Central memory CD4-positive, alpha-beta T cell (primary cell): ENCODE data around the gene OTUD7B.
"Not testable (repeated sequence)": the region's sequence is repeated elsewhere in the genome, so short reads cannot be mapped to it uniquely, and the experiment has no call there.

Source experiments
- DNase-seq: peaks from one replicate; pipeline ENCODE4 v3.0.0; 2022
- total RNA-seq, 3 experiments: gene quantifications; one replicate each; lab custom pipeline; 2026; lab: John Stamatoyannopoulos, UW

The OTUD7B gene
- total RNA-seq = 18.5 to 108 (median 29.5) reads per million in 3 experiments

DNA sequence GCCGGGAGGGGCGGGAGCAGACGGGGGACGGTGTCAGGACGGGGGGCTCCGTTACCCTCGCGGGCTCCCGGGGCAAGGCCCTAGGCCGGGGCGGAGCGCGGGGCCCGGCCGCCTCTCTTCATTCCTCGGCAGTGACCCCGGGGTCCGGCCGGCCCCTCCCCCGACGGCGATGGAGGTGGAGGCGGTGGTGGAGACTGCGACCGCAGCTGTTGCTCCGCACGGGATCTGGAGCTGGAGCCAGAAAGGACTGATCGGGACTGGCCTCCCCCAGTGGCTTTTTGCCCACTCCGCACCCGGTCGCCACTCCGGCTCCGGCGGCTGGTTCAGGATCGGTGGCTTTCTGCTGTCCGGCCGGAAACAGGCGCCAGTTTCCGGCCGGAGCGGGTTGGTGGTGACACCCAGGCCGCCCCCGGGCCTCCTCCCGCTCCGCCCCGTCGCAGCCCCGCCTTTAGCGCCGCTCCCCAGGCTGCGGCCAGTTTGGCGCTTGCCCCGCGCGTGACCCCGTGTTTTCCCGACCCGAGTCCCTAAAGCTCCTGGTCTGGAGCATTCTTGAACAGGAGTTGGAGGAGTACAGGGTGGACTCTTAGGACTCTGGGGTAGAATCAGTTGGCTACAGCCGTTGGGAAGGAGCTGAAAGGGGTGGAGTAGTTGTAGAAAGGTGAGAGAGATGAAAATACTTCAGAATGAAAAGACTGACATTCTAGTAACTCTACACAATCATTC, at the start of gene OTUD7B:
Gene OTUD7B, minus strand, starts transcription at position 334 of the 723 bp plus-strand sequence. CDS start 33,216 bp downstream, outside the sequence.
- peak; percentile 29 for DNase-seq

DNA sequence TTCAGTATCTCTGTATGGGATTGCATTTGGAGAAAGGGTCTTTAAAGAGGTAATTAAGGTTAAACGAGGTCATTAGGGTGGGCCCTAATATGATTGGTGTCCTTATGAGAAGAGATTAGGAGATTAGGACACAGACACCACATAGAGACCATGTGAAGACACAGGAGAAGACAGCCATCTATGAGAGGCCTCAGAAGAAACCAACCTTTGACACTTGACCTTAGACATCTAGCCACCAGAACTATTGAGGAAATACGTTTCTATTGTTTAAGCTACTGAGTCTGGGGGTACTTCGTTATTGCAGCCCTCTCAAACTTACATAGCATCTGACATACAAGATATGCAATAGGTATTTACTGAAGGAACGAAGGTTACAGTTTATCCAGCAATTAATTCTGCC, 49.7 kb upstream of the OTUD7B start:
- DNase-seq = no peak

DNA sequence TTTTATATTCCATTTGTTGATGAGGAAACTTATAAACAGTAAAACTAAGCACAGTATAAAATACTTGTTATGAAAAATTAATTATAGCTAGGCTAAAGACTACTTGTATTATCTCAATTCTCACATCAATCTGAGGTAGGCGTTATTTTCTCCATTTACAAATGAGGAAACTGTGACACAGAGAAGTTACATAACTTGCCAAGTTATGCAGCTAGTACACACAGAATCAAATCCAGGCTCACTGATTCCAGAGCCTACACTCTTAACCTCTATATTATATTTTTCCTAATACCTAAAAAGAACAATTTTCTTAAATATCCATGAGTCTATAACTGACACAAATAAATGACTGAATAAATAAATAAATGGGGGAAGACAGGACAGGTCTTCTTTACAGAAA, 45.9 kb upstream of the OTUD7B start:
- no peak for DNase-seq

DNA sequence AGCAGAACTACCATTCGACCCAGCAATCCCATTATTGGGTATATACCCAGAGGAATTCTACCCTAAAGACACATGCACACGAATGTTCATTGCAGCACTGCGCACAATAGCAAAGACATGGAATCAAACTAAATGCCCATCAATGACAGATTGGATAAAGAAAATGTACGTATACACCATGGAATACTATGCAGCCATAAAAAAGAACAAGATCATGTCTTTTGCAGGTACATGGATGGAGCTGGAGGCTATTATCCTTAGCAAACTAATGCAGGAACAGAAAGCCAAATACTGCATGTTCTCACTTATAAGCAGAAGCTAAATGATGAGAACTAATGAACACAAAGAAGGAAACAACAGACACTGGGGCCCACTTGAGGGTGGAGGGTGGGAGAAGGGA, 45.0 kb upstream of the OTUD7B start:
- DNase-seq = not testable (repeated sequence)

DNA sequence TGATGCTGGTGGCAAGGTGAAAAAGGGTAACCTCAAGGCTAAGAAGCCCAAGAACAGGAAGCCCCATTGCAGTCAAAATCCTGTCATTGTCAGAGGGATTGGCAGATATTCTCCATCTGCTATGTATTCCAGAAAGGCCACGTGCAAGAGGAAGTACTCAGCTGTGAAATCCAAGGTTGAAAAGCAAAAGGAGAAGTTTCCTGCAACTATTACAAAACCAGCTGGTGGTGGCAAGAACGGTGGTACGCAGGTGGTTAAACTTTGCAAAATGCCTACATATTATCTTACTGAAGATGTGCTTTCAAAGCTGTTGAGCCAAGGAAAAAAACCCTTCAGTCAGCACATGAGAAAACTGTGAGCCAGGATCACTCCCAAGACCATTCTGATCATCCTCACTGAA, 43.4 kb upstream of the OTUD7B start:
- DNase-seq = no peak

DNA sequence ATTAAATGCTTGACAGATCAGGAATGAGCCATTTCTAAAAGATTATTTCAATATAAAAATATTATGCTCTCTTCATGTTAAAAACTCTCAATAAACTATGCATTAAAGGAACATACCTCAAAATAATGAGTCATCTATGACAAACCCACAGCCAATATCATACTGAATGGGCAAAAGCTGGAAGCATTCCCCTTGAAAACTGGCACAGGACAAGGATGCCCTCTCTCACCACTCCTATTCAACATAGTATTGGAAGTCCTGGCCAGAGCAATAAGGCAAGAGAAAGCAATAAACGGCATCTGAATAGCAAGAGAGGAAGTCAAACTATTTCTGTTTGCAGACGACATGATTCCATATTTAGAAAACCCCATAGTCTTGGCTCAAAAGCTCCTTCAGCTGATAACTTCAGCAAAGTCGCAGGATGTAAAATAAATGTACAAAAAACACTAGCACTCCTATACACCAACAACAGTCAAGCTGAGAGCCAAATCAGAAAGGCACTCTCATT, 41.4 kb upstream of the OTUD7B start:
- not testable (repeated sequence) for DNase-seq

DNA sequence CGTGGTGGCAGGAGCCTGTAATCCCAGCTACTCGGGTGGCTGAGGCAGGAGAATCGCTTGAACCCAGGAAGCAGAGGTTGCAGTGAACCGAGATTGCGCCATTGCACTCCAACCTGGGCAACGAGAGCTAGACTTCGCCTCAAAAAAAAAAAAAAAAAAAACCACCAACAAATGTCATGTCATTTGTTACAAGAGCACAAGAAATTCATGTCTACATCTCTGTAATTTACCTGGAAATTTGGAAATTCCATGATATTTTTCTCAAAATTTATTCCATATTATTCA, 40.5 kb upstream of the OTUD7B start:
- no peak for DNase-seq

DNA sequence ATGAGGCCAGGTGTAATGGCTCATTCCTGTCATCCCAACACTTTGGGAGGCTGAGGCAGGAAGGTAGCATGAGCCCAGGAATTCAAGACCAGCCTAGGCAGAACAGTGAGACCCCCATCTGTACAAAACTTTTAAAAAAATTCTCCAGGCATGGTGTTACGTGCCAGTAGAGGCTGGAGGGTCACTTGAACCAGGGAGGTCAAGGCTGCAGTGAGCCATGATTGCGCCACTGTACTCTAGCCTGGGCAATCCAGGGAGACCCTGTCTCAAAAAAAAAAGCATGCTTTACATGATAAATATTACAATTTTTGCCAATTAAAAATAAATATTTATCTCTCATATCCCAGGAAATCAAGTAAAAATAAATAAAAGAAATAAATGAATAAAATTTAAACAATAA, 39.4 kb upstream of the OTUD7B start:
- no peak for DNase-seq

DNA sequence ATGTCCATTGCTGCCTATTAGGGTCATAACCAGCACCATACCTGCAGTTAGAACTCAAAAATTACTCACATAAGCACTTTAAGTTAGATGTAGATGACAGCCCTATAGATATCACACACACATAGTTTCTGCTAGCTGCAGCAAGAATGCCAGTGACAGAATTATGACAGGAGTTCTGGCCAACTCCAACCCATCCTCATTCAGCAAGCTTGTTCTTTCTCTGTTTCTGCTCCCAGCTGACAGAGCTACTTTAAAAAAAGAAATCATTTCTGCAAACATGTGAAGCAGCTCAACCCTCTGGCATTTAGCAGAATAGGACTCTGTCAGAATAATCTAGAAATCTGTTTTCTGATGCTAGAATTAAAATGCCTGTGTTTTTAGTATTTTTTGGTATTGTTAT, 23.8 kb upstream of the OTUD7B start:
- no peak for DNase-seq

DNA sequence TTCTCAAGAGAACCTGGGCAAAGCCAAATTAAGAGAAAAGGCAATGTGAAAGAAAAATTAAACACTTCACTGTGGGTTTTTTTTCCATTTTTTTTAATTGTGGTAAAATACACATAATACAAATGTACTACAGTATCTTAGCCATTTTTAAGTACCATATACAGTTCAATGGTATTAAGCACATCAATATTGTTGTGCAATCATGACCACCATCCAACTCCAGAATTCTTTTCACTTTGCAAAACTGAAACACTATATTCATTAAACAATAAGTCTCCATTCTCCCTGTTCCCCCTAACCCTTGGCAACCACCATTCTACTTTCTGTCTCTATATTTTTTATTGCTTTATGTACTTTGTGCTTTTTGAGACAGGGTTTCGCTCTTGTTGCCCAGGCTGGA, 17.8 kb upstream of the OTUD7B start:
- DNase-seq = no peak

DNA sequence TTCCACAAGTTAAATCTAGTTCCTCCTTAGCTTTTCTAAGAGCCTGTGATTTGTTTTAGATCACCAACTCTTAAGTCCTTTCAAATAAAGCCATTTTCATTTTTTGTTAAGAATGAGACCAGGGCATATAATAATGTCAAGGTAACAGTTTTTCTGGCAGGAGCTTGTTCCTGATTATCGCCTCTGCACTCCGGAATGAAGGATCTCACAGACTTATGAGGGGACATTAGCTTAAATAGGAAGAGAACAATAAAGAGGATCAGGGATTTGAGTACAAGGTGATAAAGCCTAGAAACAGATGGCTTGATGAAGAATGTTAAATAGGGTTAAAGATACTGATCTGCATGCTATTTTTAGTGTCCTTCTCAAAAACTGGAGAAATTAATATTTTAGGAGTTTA, 13.6 kb upstream of the OTUD7B start:
- no peak for DNase-seq

DNA sequence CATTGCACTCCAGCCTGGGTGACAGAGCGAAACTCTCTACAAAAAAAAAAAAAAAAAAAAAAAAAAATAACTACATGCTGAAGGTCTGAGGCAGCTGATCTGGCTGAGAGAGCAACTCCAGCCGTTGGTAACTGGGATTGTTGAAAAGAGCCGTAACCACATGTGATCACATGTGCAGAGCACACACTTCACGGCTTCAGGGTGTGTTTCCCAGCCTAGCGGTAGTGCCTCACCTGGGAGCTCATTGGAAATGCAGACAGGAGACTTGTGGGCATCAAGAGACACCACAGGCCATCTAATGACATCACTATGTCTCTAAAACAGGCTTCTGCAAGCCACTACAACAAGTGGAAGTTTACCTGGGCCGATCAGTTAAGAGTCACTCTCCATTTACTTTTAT, 11.8 kb upstream of the OTUD7B start:
- DNase-seq = no peak

DNA sequence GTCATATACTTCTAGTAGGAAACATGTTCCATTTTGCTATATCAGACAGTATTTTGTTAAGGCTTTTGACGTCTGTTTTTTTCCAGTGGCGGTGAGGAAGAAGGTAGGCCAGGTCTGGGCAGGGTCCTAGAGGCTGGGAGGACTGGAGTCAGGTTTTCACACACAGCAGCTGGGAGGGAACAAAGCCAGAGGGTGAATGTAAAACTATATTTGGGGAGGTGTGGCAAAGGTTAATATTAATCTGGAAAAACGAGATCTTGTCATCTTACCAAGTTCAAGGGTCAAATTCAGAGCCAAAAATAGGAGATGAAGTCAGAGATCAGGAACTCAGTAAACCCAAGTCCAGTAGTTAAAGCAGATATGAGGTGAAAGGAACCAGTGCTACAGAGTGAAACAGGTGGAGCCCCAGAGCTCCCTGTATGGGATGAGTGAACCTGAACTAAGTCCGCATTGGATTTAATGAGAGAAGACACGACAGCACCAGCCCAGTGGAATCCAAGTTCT, 10.7 kb upstream of the OTUD7B start:
- DNase-seq = no peak

DNA sequence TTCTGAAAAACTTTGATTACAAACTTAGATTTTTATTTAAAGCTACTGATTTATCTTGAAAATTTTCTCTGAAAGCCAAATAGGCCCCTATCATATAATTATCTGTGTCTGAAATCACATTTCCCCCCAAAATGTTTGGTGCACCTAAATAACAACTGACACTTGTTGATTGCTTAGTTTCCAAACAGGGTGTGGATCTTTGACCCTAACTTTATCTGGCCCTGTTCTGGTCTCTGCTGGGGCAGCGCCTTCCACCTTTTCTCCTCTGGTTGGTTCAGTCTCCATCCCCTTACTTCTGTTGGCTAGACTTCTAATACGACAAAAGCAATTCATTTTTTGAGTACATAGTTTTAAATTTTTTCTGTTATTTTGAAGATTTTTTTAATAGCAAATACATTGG, 10.2 kb upstream of the OTUD7B start:
- DNase-seq = no peak

DNA sequence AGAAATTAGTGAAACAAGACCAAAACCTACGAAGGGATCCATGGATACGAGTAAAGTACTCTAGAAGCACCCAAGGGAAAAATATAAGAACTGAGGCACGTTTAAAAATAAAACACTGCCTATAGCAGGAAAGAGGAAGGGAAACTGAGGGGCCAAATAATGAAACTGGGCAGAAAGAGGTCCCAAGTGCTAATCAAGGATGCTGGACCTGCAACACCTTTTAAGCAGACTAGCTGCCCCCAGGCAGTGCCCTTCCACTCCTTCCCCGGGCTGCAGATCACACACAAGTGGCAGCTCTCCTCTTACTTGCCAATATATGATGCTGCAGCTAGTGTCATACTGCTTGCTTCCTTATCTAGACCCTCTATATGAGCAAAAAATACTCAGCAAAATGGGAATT, 7.6 kb upstream of the OTUD7B start:
- DNase-seq = no peak

DNA sequence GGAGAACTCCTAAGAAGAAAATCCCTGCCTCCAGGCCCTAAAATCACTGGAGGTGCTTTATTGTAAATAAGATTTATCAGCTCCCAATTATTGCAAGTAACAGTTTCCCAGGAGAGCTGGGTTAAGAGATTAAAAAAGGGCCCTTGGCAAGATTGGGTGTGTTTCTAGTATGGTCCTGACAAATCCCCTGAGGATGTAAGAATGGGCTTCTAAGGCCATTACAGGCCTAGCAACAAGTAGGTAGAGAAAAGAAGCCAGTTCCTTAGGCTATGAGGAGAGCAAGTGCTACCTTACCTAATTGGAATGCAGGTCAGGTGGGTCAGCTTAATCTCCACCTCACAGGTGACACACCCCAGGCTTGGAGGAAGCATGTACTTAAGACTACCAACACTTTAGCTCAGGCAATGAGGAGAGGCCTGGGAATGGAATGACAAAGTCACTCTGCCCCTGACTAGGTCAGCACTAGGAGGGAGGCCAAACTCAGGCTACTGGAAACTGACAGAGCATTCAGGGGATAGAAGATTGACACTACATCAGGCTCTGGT, 6.8 kb upstream of the OTUD7B start:
- DNase-seq = no peak

DNA sequence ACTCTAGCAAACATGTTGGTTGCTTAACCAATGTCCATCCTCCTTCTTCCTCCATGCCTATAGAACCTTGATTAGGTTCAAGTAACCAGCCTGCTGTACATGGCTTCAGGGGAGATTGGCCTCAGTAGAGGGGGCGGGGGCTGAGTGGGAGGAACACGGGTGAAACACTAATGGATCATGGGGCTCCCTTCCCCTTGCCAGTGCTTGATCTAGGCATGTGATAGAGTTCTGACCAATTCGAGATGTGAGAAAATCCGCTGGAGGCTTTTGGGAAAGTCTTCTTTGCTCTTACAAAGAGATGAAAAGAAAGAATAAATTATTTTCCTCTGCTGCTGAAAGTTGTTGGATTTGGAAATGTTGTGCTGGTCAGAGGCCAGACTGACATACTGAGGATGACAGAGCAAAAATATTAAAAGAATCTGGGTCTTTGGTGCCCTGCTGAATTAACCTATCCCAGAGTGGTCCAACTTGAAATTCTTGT, 5.2 kb upstream of the OTUD7B start:
- DNase-seq = no peak

DNA sequence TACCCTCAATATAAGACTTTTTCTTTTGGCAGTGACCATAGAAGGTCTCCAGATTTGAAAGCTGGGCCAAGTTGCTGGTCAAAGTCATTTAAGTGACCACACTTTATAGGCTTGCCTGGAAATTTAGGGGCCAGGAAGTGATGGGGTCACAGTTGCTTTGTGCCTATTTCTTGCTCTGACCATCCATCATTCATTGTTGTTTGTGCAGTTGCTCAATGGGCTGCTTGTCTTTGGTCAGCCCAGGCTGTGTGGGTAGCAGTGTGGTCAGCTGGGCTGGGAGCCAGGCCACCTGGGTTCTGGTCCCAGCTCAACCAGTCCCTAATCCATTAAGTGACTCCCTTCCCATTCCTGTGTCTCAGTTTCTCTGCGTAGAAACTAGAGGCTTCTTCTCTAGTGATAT, 2.1 kb upstream of the OTUD7B start:
- DNase-seq = no peak

DNA sequence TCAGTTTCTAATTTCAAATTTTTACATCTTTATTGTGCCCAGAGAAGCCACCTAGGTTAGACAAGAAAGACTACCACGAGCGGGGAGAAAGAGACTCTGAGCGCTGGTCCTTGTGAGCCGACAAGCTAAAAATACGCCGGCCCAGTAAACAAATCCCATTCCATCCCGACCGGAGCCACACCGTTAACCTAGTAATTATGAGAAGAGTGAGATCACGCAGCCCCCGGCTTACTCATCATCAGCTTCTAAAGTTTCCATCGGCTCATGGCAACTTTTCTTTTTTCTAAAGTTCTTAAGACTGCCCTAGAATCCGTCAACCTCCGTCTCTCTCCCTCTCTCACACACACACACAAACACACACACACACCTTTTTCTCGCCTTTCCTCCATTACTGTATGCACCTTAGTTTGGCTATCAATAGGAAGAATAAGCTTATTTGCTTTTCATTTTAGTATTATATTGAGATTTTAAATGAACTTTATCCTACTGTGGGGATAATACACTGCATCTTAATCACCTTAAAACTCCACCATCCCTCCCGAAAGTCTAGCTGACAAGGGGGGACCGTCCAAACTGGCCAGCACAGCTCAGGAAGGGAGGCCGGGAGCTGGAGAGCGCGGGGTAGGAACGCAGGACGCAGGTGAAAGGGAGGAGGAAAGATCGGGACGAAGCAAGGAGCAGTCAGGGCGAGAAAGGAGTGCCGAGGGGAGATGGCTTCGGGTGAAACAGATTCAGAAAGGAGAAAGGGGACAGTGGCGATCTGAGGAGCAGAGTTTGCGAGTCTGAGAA, 728 bp downstream of the OTUD7B start:
- DNase-seq = peak; percentile 32

DNA sequence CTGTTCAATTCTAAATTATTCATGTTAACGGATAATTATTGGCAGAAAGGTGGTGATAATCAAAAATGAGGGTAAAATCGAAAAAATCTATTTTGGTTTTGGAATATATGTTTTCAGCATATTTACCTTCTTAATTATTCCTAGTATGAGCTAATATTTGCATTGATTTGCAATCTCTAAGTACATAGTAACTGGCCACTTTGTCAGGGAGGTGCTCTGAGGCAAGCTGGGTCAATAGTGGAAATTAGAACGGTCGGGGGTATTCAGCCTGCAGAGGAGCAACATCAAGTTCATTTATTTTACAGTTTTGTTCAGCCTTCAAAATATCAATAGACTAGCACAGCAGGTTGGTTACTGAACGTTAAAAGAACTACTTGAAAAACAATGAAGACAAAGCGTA, 1.8 kb downstream of the OTUD7B start:
- DNase-seq = no peak

DNA sequence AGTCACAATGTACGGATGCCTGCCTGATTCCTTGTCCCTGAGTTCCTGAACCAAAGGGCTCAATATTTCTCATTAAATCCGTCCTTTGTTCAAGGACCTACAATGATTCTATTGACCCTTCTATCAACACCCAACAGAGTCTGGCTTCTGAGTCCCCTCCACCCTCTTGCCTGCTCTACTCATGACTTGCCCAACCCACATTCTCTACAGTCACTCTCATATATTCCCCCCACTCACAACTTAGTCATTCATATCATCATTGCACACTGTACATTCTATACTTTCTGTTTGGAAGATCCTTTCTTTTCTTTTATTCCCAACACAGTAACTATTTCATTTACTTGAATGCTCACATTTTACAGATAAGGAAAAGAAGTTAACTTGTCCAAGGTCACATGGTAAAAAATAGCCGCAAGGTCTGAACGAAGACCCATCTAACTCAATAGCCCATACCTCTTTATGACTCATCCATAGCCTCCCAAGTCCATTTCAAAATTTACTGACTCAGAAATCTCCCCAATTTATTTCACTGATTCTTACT, 3.6 kb downstream of the OTUD7B start:
- DNase-seq = no peak

DNA sequence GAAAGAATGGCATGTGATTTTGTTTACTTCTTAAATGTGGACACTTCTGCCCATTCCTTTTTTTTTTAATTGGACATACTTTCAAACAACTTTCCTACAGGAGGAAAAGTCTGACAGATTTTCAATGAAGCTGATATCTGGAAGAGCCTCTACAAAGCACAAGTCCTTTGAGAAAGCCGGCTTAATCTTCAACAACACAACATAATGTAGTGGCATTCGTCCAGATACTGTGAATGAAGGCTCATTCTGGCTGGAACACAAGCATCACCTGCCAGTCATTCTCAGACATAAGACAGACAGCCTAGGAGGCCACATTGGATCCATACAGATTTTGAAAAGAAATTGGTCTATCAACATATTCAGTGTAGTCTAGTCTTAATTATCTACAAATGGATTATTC, 4.9 kb downstream of the OTUD7B start:
- DNase-seq = no peak

DNA sequence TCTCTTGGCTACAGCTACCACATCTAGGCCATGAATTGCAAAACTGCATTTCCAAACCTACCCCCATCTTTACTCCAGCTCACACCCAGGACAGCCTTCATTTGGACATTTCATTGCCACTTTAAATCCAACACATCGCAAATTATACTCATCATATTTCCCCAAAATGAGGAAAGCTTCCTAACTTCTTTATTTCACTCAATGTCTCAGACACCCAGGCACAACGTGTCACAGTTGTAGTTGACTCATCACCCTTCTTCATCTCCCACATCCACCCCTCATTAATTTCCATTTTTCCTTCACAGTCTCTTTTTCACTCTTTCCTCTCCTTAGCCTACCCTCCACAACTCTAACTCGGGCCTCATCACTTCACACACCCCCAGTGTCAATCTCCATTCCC, 6.7 kb downstream of the OTUD7B start:
- DNase-seq = no peak
